ENCODE measurements around the gene LRRC42. TPM values are rescaled to one million over a fixed set of nuclear protein-coding genes. Genes with fewer than 3 reads are reported as not detected.

Gene LRRC42
- total RNA-seq, 1 experiment from 2014 or later = 38.1 TPM

DNA sequence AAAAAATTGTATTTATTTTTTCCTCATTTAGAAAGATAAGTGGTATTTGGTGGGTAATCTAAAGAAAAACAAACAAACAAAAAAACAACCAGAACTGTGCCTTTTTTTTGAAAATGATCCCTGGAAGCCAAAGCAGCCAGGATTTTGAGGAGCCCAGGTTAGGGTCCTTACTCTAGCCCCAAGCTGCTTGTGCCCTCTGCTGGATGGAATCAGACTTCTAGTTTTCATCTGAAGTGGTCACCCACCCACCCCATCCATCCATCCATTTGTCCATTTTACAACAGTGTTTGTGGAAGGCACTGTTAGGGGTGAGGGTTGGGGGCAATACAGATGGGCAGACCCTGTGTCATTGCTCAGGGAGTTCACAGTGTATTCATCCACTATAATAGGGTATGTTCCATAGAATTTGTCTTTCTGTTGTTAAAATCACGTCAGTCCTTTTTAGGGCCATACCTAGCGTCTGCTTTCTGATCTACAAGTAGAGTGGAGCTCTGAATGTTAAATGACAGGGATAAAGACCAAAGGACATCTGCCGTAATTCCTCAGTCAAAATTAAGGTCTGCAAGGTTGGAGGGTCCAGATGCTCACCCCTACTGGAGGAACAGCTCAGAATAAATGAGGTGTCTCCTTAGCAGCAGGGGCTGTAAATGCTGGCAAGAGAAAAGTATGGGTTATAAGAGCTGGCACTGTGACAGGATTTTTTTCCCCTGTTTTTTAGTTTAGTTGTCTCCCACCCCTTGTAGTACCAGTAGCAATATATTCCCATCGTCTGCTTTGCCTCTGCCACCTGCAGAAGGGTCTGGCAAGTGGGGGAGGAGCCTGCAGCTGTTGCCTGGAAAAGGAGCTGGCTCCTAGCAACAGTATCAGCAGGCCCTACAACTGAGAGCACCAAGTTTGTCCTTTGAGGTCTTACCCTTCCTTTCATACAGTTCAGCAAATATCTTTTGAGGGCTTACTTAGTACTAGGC is 3.2 kb downstream of the LRRC42 start:
- Mint-ChIP-seq H3K4me3 (no peak overlapping the region), H3K27me3 (ENCODE audit: low read depth) (no peaks in the 10 kb centered on the region), H3K4me1 (peaks cover 52% of the 10 kb centered on the region), H3K9me3 (no peaks in the 10 kb centered on the region), H3K36me3 (peaks cover 19% of the 10 kb centered on the region), H3K27ac (peak overlapping the region; percentile 47; the same call in 1 of the 2 replicates)
- peak; percentile 44 for DNase-seq (ENCODE audit: low spot score)
- ChIA-PET POLR2A (no interaction called here), CTCF (interaction anchor here (0.6 to 3.8 kb wide), 14 partner anchors 10 to 1229 kb away, joined by 3 to 48 read pairs (median 6); partner anchors contain the start of gene YIPF1)
- TF ChIP-seq, protein P1, sequence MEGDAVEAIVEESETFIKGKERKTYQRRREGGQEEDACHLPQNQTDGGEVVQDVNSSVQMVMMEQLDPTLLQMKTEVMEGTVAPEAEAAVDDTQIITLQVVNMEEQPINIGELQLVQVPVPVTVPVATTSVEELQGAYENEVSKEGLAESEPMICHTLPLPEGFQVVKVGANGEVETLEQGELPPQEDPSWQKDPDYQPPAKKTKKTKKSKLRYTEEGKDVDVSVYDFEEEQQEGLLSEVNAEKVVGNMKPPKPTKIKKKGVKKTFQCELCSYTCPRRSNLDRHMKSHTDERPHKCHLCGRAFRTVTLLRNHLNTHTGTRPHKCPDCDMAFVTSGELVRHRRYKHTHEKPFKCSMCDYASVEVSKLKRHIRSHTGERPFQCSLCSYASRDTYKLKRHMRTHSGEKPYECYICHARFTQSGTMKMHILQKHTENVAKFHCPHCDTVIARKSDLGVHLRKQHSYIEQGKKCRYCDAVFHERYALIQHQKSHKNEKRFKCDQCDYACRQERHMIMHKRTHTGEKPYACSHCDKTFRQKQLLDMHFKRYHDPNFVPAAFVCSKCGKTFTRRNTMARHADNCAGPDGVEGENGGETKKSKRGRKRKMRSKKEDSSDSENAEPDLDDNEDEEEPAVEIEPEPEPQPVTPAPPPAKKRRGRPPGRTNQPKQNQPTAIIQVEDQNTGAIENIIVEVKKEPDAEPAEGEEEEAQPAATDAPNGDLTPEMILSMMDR (IDR thresholded peaks at IDR 0.05) = peak; percentile 22; the same call in 1 of the 2 replicates
- TF ChIP-seq ZNF512 (CRISPR knock-in tag; IDR thresholded peaks at IDR 0.05; ENCODE audit: borderline replicate concordance) (no peak), GABPB1 (CRISPR knock-in tag; IDR thresholded peaks at IDR 0.05) (no peak)
- ATAC-seq = peak; percentile 6; the same call in 1 of the 2 replicates

- POLR2A ChIA-PET = no interaction called here
- TF ChIP-seq ZNF263 (CRISPR knock-in tag; IDR thresholded peaks at IDR 0.05; ENCODE audit: low read depth) (no peak), ZSCAN18 (CRISPR knock-in tag; IDR thresholded peaks at IDR 0.05) (no peak), JAZF1 (CRISPR knock-in tag; IDR thresholded peaks at IDR 0.05) (no peak), CREB1 (CRISPR knock-in tag; IDR thresholded peaks at IDR 0.05) (no peak), FOXK1 (CRISPR knock-in tag; IDR thresholded peaks at IDR 0.05) (no peak), ELF4 (CRISPR knock-in tag; IDR thresholded peaks at IDR 0.05; ENCODE audit: low read depth) (no peak), ZNF232 (CRISPR knock-in tag; IDR thresholded peaks at IDR 0.05) (no peak), PREB (CRISPR knock-in tag; IDR thresholded peaks at IDR 0.05; ENCODE audit: borderline replicate concordance) (no peak)
- TF ChIP-seq, protein P2, sequence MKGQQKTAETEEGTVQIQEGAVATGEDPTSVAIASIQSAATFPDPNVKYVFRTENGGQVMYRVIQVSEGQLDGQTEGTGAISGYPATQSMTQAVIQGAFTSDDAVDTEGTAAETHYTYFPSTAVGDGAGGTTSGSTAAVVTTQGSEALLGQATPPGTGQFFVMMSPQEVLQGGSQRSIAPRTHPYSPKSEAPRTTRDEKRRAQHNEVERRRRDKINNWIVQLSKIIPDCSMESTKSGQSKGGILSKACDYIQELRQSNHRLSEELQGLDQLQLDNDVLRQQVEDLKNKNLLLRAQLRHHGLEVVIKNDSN (CRISPR knock-in tag; IDR thresholded peaks at IDR 0.05) = no peak
- peak overlapping the region; percentile 92 for H3K27ac Mint-ChIP-seq
- H3K36me3 Mint-ChIP-seq = peaks cover 24% of the 10 kb centered on the region
- CTCF ChIA-PET = interaction anchor here (1.2 to 3.1 kb wide), 3 partner anchors 40 to 91 kb away, joined by 5 to 18 read pairs (median 11); no protein-coding TSS in a partner anchor
- no peaks in the 10 kb centered on the region for H3K9me3 Mint-ChIP-seq
- H3K4me1 Mint-ChIP-seq = peaks cover 49% of the 10 kb centered on the region
- ATAC-seq (no peak), DNase-seq (ENCODE audit: low spot score) (no peak)
- no peaks in the 10 kb centered on the region for H3K27me3 Mint-ChIP-seq (ENCODE audit: low read depth)
- H3K4me3 Mint-ChIP-seq = no peak overlapping the region
Measured at GRCh38 chr1:53951697-53952096, 5.5 kb downstream of the LRRC42 start.

GRCh38 chr1:53954128-53954527 is 8.0 kb downstream of the LRRC42 start:
- ATAC-seq (no peak), DNase-seq (ENCODE audit: low spot score) (no peak)
- POLR2A ChIA-PET = no interaction called here
- Mint-ChIP-seq H3K4me3 (no peak overlapping the region), H3K27ac (no peak overlapping the region), H3K4me1 (peaks cover 44% of the 10 kb centered on the region), H3K9me3 (no peaks in the 10 kb centered on the region), H3K36me3 (peaks cover 30% of the 10 kb centered on the region), H3K27me3 (ENCODE audit: low read depth) (no peaks in the 10 kb centered on the region)
- CTCF ChIA-PET = interaction anchor here (1.1 to 1.2 kb wide), 3 partner anchors 75 to 128 kb away, joined by 3 to 4 read pairs (median 3); no protein-coding TSS in a partner anchor
- TF ChIP-seq NR3C1 (CRISPR knock-in tag; conservative IDR thresholded peaks at IDR 0.05; ENCODE audit: low read depth) = no peak
- TF ChIP-seq, protein P3, sequence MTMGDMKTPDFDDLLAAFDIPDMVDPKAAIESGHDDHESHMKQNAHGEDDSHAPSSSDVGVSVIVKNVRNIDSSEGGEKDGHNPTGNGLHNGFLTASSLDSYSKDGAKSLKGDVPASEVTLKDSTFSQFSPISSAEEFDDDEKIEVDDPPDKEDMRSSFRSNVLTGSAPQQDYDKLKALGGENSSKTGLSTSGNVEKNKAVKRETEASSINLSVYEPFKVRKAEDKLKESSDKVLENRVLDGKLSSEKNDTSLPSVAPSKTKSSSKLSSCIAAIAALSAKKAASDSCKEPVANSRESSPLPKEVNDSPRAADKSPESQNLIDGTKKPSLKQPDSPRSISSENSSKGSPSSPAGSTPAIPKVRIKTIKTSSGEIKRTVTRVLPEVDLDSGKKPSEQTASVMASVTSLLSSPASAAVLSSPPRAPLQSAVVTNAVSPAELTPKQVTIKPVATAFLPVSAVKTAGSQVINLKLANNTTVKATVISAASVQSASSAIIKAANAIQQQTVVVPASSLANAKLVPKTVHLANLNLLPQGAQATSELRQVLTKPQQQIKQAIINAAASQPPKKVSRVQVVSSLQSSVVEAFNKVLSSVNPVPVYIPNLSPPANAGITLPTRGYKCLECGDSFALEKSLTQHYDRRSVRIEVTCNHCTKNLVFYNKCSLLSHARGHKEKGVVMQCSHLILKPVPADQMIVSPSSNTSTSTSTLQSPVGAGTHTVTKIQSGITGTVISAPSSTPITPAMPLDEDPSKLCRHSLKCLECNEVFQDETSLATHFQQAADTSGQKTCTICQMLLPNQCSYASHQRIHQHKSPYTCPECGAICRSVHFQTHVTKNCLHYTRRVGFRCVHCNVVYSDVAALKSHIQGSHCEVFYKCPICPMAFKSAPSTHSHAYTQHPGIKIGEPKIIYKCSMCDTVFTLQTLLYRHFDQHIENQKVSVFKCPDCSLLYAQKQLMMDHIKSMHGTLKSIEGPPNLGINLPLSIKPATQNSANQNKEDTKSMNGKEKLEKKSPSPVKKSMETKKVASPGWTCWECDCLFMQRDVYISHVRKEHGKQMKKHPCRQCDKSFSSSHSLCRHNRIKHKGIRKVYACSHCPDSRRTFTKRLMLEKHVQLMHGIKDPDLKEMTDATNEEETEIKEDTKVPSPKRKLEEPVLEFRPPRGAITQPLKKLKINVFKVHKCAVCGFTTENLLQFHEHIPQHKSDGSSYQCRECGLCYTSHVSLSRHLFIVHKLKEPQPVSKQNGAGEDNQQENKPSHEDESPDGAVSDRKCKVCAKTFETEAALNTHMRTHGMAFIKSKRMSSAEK (CRISPR knock-in tag; IDR thresholded peaks at IDR 0.05; ENCODE audit: borderline replicate concordance) = no peak
- TF ChIP-seq STAT6 (CRISPR knock-in tag; conservative IDR thresholded peaks at IDR 0.05; ENCODE audit: low read depth) = no peak
